Right kidney (tissue), 1 donor: ENCODE measurements around the gene GALNT17.
"Not testable (repeated sequence)": the region's sequence is repeated elsewhere in the genome, so short reads cannot be mapped to it uniquely, and the experiment has no call there.

Experiments
- DNase-seq: peaks from one replicate; pipeline ENCODE4 v3.0.0-alpha.2; 2016

The GALNT17 gene

DNA sequence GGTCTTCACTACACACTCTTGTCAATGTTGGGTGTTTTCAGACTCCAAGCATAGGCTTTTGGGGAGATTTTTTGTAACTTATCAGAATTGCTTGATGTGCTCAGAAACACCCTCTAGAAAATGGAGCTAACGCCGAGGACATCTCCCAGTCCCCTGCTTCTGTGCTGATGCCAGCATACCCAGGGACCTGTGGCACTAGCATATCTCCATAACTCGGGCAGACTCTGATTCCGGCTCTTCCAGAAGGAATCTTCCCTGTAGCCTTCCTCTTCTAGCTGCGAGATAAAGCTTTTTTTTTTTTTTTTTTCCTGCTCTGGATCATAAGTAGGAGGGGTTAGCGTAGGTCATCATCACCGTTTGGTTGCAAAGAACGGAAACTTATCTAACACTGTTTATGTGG is 434.4 kb downstream of the GALNT17 start:
- DNase-seq: no peak

- no peak for DNase-seq
Measured at GRCh38 chr7:71566991-71567390, 435.0 kb downstream of the GALNT17 start.

GRCh38 chr7:71574153-71574860 is 442.4 kb downstream of the GALNT17 start:
- DNase-seq: no peak

- DNase-seq: no peak
Measured at GRCh38 chr7:71580027-71580426, 448.1 kb downstream of the GALNT17 start.

- no peak for DNase-seq
Measured at GRCh38 chr7:71584256-71584655, 452.3 kb downstream of the GALNT17 start.

DNA sequence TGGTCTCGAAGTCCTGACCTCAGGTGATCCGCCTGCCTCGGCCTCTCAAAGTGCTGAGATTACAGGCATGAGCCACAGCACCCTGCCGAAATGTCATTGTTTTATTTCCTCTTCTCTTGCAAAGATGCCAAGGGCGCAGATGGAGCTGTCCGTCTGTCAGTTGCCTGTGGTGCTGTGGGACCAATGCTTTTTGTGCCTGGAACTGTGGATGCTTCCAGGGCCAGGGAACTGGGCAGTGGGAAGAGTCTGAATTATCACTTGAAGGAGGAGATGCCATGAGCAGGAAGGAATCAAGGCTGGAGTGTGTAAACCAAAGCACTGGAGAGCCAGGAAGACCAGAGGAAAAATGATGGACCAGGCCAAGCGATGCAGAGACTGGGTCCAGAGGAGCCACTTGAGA is 459.9 kb downstream of the GALNT17 start:
- no peak for DNase-seq

- not testable (repeated sequence) for DNase-seq
Measured at GRCh38 chr7:71592388-71592787, 460.4 kb downstream of the GALNT17 start.

DNA sequence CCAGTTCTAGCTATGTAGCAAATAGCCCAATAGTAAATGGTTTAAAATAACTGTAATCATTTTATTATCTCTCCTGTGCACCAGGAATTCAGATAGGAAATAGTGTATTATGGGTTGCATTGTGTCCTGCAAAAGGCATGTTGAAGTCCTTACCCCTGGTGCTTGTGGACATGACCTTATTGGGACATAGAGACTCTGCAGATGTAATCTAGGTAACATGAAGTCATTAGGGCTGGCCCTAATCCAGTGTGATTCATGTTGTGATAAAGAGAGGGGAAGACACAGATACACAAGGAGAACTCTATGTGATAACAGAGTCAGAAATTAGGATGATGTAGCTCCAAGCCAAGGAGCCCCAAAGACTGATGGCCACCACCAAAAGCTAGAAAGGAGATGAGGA is 462.8 kb downstream of the GALNT17 start:
- no peak for DNase-seq

- DNase-seq: no peak
Measured at GRCh38 chr7:71595176-71595575, 463.2 kb downstream of the GALNT17 start.

DNA sequence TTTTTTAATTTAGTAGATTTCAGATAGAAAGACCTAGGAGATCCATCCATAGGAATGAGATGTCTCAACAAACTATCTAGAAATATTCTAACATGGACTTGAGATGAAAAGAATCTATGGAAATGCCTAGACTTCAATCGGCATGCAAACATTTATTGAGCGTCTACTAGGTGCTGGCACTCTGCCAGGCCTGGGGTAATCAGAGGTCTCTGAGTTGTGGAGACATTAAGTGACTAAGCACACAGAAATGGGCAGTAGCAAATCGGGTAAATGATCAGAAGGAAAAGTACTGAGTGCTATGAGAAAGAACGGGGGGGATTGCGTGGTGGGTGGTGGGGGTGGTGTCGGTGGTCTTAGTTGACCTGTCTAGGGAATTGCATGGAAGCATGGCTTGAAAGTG is 466.6 kb downstream of the GALNT17 start:
- no peak for DNase-seq

DNA sequence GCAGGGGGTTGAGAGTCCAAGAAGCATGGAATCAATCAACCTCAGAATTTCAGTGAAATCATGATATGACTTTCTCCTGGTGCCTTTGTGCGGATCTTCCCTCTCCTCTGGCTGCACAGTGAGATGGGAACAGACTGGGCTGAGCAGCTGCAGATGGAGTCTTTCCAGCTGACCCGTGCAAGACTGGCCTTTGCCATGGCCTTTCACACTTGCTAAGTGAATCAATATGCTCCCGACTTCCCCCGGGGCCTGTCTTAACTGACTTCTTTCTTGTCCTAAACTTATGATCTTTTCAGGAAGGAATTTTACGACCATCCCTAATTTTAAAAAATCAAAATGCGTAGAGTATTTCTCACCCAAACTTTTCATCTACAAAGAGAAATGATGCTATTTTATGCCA is 469.9 kb downstream of the GALNT17 start:
- DNase-seq: peak; percentile 16

- DNase-seq: no peak
Measured at GRCh38 chr7:71604818-71605414, 473.0 kb downstream of the GALNT17 start.

- no peak for DNase-seq
Measured at GRCh38 chr7:71611986-71612385, 480.0 kb downstream of the GALNT17 start.

- no peak for DNase-seq
Measured at GRCh38 chr7:71612911-71613310, 481.0 kb downstream of the GALNT17 start.

DNA sequence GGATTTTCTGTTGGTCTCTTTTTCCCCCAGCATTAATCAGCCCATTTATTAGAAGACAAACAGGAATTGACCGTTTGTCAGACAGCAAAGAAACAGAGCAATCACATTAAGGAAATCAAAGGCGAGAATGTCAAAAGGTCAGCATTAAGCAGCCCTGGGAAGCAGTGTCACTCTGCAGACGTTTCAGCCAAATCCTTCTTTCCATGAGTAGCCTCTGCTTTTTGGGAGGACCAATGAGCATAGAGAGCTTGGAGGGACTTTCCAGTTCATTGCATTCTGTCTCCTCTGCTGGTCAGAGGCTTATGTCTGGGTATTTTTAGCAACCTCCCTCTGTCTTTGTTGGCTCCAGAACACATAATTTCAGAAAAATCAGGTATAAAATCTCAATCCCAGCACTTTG is 481.4 kb downstream of the GALNT17 start:
- no peak for DNase-seq

GRCh38 chr7:71615017-71615416 is 483.1 kb downstream of the GALNT17 start:
- DNase-seq: no peak

DNA sequence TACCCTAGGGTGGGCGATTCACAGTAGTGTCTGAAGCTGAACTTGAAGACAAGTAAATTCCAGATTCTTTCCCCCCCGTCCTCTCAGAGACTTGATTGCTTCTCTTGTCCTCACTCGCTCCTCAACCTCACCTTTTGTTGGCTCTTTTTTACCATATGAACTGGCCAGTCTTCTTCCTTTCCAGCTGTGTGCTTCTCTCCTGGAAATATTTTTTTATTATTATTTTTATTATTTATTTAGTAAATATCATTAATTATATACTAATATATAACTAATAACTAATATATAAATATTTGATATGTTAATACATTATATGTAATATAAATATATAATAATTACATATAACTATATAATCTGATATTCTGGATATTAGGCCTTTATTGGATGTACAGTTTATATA is 484.3 kb downstream of the GALNT17 start:
- no peak for DNase-seq

DNA sequence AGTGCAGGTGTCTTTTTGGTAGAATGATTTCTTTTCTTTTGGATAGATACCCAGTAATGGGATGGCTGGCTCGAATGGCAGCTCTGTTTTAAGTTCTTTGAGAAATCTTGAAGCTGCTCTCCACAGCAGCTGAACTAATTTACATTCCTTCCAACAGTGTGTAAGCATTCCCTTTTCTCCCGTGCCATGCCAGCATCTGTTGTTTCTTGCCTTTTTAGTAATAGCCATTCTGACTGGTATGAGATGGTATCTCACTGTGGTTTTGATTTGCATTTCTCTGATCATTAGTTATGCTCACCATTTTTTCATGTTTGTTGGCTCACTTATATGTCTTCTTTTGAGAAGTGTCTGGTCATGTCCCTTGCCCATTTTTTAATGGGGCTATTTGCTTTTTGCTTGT is 486.3 kb downstream of the GALNT17 start:
- no peak for DNase-seq

DNA sequence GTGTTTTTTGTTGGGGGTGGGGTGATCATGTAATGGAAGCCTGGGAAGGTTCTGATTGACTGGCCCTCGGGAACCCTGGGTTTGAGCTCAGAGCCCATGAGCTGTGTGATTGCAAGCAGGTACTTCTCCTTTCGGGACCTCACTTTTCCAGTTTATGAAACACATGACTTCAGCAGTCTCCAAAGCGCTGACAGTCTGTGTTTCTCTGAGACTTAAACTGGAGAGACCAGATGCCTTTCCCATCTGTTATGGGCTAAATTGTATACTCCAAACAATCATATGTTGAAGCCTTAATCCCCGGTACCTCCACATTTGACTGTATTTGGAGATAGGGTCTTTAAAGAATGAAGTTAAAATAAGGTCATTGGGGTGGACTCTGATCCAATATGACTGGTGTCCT is 493.6 kb downstream of the GALNT17 start:
- DNase-seq: no peak

GRCh38 chr7:71626206-71626605 is 494.3 kb downstream of the GALNT17 start:
- no peak for DNase-seq

GRCh38 chr7:71627651-71628050 is 495.7 kb downstream of the GALNT17 start:
- no peak for DNase-seq

DNA sequence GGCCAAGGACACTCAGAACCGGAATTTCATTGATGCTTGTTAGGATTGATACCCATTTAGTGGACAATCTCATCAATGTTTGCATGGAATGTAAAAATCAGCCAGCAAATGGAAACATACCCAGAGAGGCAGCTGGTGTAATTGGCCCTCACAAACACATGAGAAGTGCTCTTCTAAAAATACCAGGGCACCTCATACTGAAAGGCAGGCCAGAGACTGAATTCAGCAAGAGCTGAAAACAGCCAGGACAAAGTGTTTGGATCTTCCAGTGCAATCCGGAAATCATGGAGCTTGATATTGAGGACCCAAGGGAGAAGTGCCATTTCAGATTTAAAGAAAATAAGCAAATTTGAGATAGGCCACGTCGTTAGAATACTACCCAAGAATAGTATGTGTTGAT is 498.6 kb downstream of the GALNT17 start:
- DNase-seq: no peak

GRCh38 chr7:71633551-71634008 is 501.6 kb downstream of the GALNT17 start:
- DNase-seq: peak; percentile 37

DNA sequence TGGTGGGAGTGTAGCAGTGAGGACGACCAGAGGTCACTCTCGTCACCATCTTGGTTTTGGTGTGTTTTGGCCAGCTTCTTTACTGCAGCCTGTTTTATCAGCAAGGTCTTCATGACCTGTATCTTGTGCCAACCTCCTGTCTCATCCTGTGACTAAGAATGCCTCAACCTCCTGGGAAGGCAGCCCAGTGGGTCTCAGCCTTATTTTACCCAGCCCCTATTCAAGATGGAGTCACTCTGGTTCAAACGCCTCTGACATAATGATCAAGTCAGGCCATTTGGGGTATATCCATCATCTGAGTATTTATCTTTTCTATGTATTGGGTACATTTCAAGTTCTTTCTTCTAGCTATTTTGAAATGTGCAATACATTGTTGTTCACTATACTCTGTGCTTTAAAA is 503.9 kb downstream of the GALNT17 start:
- DNase-seq: not testable (repeated sequence)
